Right ventricle myocardium inferior (tissue), 1 donor: ENCODE measurements around the gene GATA1. TPM values are rescaled to one million over a fixed set of nuclear protein-coding genes. Genes with fewer than 3 reads are reported as not detected.
"Not testable (repeated sequence)": the region's sequence is repeated elsewhere in the genome, so short reads cannot be mapped to it uniquely, and the experiment has no call there.

ENCODE experiments used
- ATAC-seq: fragments of 200-7000 bp; cut with Tn5 transposase; one replicate; pipeline ENCODE4 v1.9.1; 2020; ENCODE audit warnings: mild to moderate bottlenecking, moderate library complexity
- DNase-seq: peaks from one replicate; pipeline ENCODE4 v3.0.0; 2021; ENCODE audit errors: missing footprints
- intact Hi-C: fragments of 100-400 bp; cut with DNase I; formaldehyde crosslinking; loops from one replicate; pipeline ENCODE4 v1.11.0; 2022
- total RNA-seq: library from RNA; stranded (reverse); fragmentation: NEBNext Ultra II Directional; extraction: Animal tissue kit (Norgen Biotek cat#: 25700); gene quantifications from one replicate; pipeline ENCODE4 v1.2.1, GENCODE V29; 2021
- donor health status: DM: no; HTN: yes; CAD: no; lungs with severe emphysema.

Gene GATA1
- total RNA-seq, 1 donor from 2014 or later = 0.16 TPM

DNA sequence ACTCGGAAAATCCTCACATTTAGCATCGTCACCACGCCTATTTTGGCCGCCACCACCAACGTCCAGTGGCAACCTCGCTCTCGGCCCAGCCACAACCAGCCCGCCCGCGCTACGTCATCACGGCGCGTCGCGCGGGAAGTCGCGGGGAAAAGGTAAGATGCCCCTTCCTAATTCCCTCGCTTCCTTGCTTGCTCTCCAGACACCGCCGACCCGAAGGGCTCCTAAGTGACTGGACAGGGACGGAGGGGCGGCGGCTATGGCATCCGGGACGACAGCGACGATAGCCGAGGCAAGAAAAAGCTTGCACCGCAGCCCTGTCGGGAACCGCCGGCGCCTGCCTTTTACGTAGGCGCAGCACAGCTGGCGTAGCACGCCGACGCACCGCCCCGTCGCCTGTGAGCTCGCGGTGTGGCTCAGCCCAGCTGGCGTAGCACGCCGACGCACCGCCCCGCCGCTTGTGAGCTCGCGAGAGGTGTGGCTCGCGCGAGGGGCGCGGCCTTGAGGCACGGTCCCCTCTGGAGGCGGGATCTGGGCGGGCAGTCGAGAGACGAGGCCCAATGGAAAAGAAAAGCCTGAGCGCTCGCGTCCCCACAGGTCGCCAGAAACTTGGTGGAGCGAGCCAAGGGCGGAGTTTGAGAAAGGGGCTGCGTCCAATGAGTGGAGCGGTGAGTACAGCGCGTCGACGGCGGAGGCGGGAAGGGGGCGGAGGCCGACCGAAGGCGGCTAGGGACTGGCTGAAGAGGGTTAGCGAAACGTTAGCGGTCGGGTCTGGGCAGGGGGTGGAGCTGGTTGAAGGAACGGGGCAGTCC is 15.1 kb downstream of the GATA1 start, which contains the start of gene HDAC6:
TSS of gene HDAC6 (plus strand) at position 788 of the 809 bp plus-strand sequence. CDS start 626 bp downstream, outside the sequence.
- DNase-seq (peak; percentile 98), ATAC-seq (peak; percentile 97)
- intact Hi-C loops = loop anchor here (2.0 to 5.0 kb wide), 4 partner anchors 65 to 381 kb away; partner anchors contain the start of genes OTUD5, PQBP1 and TIMM17B

DNA sequence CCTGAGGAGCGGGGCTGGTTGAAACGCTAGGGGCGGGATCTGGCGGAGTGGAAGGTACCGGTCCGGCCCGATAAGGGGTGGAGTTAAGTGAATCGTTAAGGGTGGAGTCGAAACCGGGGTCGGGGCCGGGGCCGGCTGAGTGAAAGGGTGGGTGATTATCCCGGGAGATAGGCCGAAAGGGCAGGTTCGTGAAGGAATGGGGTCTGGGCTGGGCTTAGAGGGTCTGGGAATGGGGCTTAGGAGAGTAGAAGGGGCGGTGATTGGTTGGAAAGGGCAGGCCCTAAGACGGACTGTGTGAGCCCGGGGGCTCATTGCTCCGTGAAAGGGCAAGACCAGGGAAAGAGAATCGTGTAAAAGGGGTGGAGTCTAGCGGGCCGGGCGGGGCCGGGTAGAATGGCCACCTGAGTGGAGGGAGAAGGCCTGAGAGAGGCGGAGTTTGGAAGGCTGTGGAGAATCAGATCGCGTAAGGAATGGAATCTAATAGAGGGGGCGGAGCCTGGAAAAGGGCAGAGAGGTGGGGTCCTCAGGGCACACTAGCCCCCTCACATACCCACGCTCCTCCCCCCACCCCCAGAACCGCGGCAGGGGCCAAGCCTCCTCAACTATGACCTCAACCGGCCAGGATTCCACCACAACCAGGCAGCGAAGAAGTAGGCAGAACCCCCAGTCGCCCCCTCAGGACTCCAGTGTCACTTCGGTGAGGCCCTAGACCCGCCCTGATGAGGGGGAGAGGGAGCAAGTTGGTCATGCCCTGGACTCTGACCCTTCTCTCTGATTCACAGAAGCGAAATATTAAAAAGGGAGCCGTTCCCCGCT is 15.9 kb downstream of the GATA1 start:
- peak; percentile 91 for DNase-seq
- intact Hi-C loops = loop anchor here (2.0 to 5.0 kb wide), 3 partner anchors 95 to 380 kb away; partner anchors contain the start of genes OTUD5, PQBP1 and TIMM17B
- ATAC-seq = peak; percentile 59

DNA sequence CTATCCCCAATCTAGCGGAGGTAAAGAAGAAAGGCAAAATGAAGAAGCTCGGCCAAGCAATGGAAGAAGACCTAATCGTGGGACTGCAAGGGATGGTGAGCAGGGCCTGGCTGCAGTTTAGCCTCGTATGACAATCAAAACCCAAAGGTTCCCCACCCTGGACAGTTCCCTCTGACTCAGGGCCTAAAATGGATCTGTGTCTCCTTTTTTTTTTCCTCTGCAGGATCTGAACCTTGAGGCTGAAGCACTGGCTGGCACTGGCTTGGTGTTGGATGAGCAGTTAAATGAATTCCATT is 16.5 kb downstream of the GATA1 start:
- no peak for ATAC-seq
- no peak for DNase-seq
- intact Hi-C loops = loop anchor here (2.0 to 5.0 kb wide), 3 partner anchors 94 to 379 kb away; partner anchors contain the start of genes OTUD5, PQBP1 and TIMM17B

DNA sequence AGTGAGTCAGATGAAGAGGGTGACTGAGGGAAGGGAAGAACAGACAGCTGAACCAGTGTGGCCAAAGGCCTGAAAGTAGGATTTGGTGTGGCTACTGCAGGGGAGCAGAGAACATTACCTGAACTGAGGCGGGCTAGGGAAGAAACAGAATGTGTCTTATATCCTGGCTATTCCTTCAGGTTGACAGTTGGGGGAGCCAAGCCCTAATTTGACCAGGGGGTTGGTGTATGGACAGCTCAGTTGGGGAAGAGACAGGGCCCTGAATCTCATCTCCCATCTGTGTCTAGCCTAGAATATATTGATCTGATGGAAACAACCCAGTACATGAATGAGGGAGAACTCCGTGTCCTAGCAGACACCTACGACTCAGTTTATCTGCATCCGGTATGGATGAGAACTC is 19.7 kb downstream of the GATA1 start:
- intact Hi-C loops = no loop called here
- ATAC-seq (no peak), DNase-seq (no peak)

DNA sequence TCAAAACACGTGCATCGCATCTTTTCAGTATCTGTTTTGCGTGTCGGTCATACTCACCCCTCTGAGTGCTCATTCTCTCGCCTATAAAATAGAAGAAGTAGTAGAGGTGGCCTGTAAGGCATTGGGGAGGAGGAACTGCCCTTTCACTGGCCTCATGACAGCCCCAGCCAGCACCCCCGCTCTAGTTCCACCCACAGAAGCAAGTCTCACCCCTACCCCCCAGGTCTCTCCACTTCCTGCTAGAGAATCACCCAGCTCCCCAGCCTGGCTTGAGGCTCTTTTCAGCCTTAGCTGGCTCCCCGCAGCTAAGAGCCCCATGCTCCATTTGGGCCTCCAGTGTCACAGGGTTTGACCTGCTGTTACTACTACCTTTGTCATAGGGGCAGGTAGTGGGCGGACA is 27.3 kb downstream of the GATA1 start:
- intact Hi-C loops = no loop called here

DNA sequence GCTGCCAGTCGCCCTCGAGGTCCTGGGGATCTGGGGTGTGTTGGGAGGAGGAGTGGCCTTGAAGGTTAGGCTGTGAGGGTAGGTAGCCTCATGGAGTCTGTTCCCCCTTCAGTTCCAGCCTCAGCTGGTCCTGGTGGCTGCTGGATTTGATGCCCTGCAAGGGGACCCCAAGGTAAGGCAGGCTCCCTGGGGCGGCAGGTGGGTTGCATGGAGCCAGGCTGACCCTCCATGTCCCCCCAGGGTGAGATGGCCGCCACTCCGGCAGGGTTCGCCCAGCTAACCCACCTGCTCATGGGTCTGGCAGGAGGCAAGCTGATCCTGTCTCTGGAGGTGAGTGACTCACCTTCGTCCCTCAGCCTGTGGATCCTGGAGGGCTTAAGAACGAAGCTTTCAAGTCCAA is 28.3 kb downstream of the GATA1 start:
- intact Hi-C loops = no loop called here
- DNase-seq (no peak), ATAC-seq (no peak)

More for the DNA sequence above, 27.3 kb downstream of the GATA1 start:
- DNase-seq = no peak
- no peak for ATAC-seq

DNA sequence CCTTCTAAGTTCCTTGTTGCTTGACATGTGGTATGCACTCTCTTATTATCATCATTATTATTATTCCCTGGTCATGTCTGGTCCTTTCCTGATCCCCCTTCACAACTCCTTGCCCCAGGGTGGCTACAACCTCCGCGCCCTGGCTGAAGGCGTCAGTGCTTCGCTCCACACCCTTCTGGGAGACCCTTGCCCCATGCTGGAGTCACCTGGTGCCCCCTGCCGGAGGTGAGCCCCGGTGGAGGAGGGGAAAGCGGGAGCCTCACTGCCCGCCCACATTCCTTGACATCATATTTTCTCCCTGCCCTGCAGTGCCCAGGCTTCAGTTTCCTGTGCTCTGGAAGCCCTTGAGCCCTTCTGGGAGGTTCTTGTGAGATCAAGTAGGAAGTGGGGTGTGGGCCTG is 28.9 kb downstream of the GATA1 start:
- ATAC-seq = no peak
- intact Hi-C loops = no loop called here
- no peak for DNase-seq

DNA sequence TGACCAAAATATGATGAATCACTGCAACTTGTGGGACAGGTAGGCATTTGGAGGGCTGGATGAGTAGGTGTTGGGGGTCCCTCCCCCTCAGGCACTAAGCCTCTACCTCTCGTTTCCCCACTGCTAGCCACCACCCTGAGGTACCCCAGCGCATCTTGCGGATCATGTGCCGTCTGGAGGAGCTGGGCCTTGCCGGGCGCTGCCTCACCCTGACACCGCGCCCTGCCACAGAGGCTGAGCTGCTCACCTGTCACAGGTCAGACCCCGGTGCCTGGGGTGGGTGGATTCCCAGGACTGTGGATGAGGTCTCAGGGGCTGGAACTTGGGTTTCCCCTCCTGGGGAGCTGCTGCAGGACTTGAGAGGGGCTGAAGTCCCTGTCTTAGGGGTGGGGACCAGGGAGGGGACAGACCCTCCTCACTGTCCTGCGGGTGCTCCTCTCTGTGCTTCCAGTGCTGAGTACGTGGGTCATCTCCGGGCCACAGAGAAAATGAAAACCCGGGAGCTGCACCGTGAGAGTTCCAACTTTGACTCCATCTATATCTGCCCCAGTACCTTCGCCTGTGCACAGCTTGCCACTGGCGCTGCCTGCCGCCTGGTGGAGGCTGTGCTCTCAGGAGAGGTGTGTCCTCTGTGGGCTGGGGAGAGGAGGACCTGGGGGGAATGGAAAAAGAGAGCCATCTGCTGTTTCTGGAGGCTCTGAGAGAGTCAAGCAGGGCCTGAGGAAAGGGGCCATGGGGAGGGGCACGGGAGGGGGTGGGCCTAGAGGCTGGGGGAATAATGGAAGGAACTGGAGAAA is 29.8 kb downstream of the GATA1 start:
- ATAC-seq (no peak), DNase-seq (no peak)
- intact Hi-C loops = no loop called here

DNA sequence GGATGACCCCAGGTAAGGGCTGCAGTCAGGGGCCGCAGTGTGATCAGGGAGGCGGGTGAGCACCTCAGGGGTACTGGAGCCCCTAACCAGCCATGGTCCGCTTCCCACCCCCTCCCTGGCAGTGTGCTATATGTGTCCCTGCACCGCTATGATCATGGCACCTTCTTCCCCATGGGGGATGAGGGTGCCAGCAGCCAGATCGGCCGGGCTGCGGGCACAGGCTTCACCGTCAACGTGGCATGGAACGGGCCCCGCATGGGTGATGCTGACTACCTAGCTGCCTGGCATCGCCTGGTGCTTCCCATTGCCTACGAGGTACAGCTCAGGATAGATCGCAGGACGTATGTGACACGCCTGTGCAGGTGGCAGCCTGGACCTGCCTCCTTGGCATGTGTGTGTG is 31.7 kb downstream of the GATA1 start:
- intact Hi-C loops = no loop called here
- ATAC-seq = no peak
- no peak for DNase-seq

DNA sequence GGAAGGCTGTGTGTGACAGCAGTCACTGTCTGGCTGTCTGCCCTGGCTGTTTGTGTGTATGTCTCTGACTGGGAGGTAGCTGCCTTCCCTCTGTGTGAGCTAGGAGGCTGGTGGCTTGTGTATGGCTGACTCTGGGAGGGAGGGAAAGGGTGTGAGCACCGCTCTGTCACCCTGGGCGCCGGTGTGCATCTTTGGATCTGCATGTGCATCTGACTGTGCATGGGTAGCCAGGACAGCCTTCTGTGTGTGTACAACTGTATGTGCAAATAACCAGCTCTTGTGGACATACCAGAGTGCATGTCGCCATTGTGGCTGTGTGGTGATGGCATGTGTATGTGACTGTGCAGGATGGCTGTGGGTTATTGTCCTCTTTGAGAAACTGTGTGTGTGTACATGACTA is 32.5 kb downstream of the GATA1 start:
- ATAC-seq (no peak), DNase-seq (no peak)
- intact Hi-C loops = no loop called here

DNA sequence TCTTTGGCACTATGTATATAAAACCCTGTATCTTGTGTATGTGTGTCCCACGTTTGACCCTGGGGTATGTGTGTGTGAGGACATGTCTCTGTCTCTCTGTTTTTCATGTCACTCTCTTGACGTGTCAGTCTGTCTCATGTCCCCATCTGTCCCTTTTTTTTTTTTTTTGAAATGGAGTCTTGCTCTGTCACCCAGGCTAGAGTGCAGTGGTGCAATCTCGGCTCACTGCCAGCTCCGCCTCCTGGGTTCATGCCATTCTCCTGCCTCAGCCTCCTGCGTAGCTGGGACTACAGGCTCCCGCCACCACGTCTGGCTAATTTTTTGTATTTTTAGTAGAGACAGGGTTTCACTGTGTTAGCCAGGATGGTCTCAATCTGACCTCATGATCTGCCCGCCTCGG is 33.0 kb downstream of the GATA1 start:
- DNase-seq, intact Hi-C loops, ATAC-seq: not testable (repeated sequence)

DNA sequence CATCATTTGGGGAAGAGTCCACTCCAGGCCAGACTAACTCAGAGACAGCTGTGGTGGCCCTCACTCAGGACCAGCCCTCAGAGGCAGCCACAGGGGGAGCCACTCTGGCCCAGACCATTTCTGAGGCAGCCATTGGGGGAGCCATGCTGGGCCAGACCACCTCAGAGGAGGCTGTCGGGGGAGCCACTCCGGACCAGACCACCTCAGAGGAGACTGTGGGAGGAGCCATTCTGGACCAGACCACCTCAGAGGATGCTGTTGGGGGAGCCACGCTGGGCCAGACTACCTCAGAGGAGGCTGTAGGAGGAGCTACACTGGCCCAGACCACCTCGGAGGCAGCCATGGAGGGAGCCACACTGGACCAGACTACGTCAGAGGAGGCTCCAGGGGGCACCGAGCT is 36.7 kb downstream of the GATA1 start:
- ATAC-seq (no peak), DNase-seq (no peak)
- intact Hi-C loops = no loop called here

DNA sequence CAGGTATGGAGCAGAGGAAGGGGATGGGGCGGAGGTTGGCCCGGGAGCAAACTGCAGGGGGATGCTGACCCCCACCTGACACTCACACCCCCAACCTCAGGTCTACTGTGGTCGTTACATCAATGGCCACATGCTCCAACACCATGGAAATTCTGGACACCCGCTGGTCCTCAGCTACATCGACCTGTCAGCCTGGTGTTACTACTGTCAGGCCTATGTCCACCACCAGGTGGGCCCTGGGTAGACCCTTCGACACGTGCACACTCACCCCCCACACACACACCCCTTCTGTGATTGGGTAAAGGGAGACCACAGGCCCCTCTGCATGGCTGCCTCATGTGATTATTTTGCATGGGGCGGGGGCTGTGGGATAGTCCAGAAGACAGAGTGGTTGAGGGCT is 37.7 kb downstream of the GATA1 start:
- ATAC-seq (no peak), DNase-seq (no peak)

DNA sequence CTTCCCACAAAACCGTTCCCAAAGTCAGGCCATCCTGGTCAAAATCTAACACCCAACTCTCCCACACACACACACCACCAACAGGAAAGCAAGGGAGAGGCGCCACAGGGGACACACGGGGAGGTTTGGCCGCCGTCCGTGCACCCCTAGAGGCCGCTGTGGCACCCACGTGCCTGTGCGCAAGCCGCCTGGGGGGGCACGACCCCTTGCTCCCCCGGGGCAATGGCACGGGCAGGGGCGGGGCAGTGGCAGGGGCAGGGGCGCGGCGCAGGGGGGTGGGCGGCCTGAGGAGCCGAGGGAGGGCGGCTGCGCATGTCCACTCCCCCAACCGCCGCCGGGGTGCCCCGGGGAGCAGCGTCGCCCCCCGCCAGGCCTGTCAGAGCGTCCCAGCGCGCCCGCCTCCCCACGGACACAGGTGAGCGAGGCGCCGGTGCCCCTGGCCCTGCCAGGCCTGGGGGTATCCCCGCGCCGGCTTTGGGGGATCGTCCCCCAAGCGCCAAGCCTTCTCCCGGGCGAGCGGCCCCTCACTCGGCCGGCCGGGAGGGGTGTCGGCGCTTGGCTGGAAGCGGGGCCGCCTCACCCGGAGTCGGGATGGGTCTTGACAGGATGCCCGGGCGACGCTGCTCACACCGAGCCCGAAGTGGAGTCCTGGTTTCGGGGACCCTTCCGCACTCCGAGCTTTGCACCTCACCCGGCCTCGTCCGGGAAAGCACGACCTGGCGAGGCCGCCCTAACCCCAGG is 39.9 kb downstream of the GATA1 start, which contains the start of gene ERAS:
TSS of gene ERAS (plus strand) at position 379 of the 741 bp plus-strand sequence. CDS start 2,611 bp downstream, outside the sequence.
- no peak for ATAC-seq
- no peak for DNase-seq
- intact Hi-C loops = no loop called here

More for the DNA sequence above, 37.7 kb downstream of the GATA1 start:
- intact Hi-C loops = no loop called here

DNA sequence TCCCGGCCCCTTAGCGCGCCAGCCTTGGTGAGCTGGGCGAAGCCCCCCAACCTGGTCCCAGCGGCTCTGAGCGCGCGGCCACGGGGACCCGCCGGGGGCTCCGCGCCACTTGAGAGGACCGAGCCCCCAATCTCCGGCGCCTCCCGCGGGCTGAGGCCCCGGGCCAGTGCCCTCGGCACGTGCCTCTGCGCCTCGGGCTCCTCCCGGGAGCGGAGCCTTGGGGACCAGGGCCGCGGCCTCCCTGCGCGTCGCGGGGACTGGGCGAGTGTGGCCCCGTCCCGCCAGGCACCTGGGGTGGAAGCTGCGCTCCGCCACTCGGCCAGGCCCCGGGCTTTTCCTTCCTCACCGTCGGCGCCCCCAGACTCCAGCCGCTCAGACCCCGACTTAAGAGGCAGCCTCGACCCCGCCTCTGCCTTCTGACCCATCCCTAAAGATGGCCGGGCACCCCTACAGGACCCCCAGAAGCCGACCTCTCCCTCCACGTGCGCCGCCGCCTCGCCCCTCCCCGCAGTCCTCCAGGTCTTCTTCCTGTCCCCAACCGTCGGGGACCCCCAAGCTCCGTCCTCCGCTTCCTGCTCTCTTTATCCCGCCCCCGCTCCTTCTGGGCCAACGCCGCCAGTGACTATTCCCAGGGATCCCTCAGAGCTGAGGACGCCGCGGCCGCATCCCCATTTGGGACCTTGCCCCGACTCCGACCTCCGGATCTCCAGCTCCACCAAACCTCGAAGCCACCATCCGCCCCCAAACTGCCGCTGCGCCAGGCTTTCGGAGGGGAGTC is 40.7 kb downstream of the GATA1 start:
- intact Hi-C loops = no loop called here
- DNase-seq = no peak

DNA sequence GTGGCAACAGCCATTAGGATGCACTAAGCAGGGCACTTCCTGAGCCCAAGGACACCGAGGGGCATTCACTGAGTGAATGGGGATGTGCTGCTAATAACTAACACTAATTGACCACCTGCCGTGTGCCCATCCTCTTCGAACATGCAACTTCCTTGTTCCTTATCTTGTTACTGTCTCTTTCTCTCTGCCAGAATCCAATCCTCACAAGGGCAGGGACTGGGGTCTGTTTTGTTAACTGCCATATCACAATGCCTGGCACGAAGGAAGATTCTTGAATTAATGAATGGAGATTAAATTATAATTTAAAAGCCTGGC is 41.2 kb downstream of the GATA1 start:
- intact Hi-C loops = no loop called here
- no peak for ATAC-seq

More for the DNA sequence above, 40.7 kb downstream of the GATA1 start:
- no peak for ATAC-seq

DNA sequence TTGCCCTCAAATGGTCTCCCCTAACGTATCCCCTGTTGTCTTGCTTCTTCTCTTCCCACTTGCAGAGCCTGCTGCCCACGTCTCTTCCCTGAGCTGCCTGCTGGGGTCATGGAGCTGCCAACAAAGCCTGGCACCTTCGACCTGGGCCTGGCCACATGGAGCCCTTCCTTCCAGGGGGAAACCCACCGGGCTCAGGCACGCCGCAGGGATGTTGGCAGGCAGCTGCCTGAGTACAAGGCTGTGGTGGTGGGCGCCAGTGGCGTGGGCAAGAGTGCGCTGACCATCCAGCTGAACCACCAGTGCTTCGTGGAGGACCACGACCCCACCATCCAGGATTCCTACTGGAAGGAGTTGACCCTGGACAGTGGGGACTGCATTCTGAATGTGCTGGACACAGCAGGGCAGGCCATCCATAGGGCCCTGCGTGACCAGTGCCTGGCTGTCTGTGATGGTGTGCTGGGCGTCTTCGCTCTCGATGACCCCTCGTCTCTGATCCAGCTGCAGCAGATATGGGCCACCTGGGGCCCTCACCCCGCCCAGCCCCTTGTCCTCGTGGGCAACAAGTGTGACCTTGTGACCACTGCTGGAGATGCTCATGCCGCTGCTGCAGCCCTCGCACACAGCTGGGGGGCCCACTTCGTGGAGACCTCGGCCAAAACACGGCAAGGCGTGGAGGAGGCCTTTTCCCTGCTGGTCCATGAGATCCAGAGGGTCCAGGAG is 42.8 kb downstream of the GATA1 start:
- intact Hi-C loops = no loop called here
- DNase-seq (no peak), ATAC-seq (no peak)

More for the DNA sequence above, 41.2 kb downstream of the GATA1 start:
- DNase-seq = no peak
